Hematopoietic multipotent progenitor cell treated with erythropoietin and hydrocortisone succinate and interleukin-3 and kit ligand, for 4 days (in vitro differentiated cells): ENCODE results near the gene PKD2L1.

Source experiments
- DNase-seq: peaks from one replicate; pipeline ENCODE4 v3.0.0-alpha.2; 2015

The PKD2L1 gene

DNA sequence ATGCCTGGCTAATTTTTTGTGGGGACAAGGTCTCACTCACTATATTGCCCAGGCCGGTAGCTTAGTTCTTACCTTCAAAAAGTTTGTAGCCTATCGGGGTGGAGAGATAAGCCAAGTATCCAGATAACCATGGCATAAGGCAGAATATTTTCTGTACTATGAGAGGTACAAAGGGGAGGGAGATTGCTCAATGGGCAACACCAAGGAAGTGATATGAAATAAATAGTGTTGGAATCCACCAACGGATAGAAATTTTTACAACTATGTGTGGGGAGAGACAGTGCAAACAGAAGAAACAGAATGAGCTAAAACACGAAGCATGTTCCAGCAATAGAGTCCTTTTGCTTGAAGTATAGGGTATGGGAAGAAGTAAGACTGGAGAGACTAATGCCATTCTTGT, 25.1 kb upstream of the PKD2L1 start:
- DNase-seq = no peak

DNA sequence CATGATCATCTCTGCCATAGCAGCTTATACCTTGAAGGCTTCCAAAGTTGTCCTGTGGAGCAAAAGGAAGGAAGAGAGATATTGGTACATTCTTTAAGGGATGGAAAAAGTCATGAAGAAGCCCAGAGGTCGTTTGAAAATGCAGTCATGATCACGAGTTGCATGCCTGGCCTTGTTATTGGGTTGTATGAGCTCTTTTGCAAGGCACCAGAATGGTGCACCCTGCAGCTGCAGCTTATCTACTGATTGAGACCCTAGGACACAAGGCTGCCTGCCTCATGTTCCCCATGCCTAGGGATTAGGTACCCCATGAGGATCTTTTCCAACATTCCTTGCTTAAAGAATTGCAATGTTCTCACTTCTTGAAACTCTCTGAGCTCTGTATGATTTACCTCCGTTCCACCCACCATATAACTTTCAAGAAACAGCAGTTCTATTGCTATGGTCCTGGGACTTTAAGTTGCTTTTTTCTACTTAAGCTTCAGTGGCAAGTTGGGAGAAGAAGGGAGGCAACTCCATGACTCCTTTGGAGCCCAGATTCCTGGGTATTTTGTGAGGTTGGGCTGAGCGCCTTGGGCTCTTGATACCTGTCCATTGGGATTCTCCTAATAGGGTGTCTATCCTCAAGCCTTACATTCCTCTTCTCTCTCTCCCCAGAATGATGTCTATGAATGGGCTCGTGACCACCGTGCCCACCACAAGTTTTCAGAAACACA, 23.9 kb upstream of the PKD2L1 start:
- no peak for DNase-seq

GRCh38 chr10:100350914-100351485, 21.0 kb upstream of the PKD2L1 start:
- DNase-seq = peak; percentile 30

GRCh38 chr10:100349672-100350071, 19.6 kb upstream of the PKD2L1 start:
- DNase-seq = no peak

DNA sequence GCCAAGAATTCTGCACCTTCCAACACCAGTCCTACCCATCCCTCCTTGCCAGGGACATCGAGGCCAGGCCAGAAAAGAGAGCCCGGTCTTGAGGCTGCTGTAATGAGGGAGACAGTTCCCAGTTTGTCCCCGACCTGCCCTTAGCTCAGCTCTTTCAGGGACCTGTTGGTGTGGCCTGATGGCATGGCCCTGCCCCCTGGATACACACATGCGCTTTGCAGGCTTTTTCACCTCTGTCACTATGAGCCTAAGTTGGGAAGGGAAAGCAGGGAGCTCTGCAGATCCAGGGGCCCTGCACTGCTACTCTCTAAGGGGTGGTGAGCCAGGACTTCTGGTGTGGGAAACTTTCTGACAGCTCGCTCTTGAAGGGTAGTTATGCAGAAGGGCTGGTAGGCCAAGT, 19.1 kb upstream of the PKD2L1 start:
- no peak for DNase-seq

DNA sequence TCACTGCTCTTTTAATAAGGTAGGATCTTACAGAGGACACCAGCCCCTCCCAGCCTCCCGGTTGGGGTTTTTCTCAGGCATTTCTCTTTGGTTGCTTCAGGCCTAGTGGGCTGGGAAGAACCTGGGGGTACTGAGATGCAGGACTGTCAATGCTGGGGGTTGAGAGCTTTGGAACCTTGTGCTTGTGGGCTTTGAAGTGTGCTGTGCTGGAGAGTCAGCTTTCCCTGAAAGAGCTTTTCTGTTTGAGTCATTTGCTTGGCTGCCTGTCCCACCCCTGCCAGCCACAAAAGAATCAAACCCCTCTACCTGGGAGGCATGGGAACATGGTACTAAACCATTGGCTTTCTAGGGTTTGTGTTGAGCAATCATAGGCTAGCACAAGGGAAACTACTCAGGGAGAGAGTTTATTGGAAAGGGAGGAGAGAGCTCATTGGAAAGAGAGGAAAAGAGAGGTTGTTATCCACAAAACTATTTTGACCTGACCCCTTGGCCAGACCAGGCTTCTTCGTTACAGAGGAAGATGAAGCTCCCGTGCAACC, 18.4 kb upstream of the PKD2L1 start:
- no peak for DNase-seq

GRCh38 chr10:100347568-100348195, 17.7 kb upstream of the PKD2L1 start:
- peak; percentile 61 for DNase-seq

- DNase-seq = peak; percentile 99
Observed at GRCh38 chr10:100346765-100347567, 16.9 kb upstream of the PKD2L1 start, which contains the start of gene SCD. Gene SCD (plus strand): TSS chr10:100347233. CDS start chr10:100347505, 272 bp downstream.

DNA sequence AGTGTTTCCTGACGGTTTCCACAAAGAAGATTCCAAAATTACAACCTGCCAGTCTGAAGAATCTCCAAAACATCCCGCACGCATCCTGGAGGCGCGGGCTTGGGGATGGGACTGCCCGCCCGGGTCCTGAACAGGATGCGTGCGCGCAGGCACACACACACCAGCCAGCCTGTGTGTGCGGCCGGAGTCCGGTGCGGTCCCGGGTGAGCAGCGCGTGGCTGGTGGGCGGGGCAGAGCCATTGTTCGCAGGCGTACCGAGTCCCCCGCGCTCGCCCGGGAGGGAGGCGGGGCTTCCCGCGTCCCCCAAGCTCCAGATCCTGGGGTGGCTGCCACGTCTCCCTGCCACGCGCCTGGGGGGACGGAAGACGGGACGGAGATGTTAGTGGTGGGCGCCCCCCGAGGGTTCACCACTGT, 16.3 kb upstream of the PKD2L1 start:
- peak; percentile 88 for DNase-seq

DNA sequence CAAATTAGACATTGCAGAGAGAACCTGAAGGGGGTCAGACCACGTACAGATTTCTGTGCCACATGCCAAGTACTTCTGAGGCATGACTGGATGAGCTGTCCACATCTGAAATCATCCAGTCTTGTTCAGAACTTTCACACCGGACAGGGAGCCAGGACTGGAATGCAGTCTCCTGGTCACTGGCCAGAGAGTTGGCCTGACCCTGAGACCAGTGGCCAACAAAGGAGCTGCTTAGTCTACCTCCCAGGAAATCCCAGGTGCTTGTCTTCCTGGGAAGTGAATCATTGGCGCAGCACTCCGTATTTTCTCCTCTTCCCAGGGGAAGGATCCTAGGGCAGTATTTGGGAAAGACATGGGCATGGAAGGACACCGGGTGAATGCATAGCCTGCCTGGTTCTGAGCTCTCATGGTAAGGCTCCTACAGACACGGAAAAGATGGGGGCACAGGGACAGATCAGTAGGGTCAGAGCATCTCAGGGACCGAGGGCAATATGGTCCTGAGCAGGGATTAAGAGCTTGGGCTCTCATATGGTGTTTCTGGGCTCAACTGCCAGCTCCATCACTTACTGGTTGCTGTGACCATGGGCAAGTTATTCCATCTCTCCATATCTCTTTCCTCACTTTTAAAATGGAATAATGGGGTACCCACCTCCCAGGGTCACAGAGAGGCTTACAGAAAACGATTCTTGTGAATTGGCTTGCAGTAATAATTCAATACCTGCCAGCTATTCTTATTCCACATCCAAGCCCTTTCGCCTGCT, 15.7 kb upstream of the PKD2L1 start:
- DNase-seq = no peak

GRCh38 chr10:100344241-100344788, 14.3 kb upstream of the PKD2L1 start:
- DNase-seq = no peak

DNA sequence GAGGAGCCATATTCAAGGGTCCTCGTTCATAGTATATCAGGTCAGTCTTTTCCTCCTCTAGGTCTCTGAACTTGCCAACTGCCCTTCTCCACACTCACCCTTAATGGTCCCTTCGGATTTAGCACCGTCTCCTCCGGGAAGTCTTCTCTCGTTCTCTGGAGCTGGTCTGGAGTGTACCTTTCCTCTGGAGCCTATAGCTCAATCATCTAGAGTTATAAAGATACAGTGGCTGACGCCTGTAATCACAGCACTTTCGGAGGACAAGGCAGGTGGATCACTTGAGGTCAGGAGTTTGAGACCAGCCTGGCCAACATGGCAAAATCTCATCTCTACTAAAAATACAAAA, 12.6 kb upstream of the PKD2L1 start:
- no peak for DNase-seq

- DNase-seq = peak; percentile 88
Observed at GRCh38 chr10:100341953-100342626, 12.1 kb upstream of the PKD2L1 start.

- no peak for DNase-seq
Observed at GRCh38 chr10:100340948-100341847, 11.2 kb upstream of the PKD2L1 start.

DNA sequence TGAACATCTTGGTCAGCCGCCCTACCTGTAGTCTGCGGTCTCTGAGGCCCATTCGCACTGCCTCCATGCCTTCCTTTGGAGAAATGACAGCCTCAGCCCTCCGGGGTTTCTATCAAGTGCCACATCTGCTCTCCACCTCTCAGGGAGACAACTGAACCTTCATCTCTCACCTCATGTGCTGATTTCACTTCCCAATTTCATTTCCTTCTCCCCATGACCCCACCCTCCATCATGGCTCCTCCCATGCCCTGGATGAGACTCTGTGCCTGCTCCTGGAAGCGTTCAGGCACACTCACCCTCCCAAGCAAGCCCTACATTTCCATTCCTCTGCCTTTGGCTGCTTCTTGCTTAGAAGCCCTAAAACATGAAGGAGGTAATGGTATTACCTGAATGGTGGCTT, 9.2 kb upstream of the PKD2L1 start:
- no peak for DNase-seq

DNA sequence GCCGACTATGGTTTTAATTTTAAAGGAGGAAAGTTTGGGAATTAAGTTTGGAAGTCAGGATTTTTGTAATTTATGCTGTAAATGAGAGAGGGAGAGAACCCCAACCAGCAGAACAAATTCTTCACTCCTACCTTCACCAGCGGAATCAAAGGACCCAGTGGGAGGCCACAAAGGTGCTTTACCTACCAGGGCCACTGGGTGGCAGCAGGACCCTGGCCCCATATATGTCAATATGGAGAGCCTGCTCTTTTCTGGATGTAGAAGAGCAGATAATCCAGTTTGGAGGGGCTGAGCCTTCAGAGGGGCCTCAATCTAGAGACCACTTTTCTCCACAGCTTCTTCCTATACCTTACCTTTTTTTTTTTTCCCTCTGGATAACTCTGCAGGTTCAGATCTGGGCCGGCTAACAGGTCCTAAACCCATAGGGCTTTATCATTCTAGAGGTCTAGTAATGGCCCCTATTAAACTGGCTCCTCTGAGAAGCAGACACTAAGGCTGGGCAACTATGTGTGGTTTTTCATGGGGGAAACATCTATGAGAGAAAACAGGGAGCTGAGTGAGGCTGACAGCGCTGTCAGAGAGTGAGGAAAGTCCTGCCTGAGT, 8.5 kb upstream of the PKD2L1 start:
- DNase-seq = peak; percentile 87

DNA sequence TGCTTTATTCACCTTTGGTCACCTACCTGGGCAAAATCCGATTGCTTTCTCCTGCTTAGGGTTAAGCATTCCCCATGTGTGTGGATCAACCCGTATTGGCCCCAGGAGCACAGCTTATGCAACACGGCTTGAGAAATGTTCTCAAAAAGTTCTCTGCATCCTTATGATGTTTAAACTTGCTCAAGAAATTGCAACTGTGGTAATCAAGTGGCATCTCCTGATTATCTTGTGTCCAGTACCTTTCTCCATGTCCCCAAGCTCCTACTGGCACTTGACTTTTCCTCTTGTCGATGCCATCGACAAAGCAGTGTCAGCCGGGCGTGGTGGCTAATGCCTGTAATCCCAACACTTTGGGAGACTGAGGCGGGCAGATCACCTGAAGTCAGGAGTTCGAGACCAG, 4.7 kb upstream of the PKD2L1 start:
- DNase-seq = no peak

- DNase-seq = no peak
Observed at GRCh38 chr10:100333661-100334440, 3.8 kb upstream of the PKD2L1 start.

GRCh38 chr10:100333106-100333505, 3.1 kb upstream of the PKD2L1 start:
- DNase-seq = no peak
